AML-193 (cell line): ENCODE data around the gene LGALS9.

Experiments
- DNase-seq, 2 experiments: peaks; one replicate each; lab custom pipeline; 2025; lab: John Stamatoyannopoulos, UW

LGALS9 gene

DNA sequence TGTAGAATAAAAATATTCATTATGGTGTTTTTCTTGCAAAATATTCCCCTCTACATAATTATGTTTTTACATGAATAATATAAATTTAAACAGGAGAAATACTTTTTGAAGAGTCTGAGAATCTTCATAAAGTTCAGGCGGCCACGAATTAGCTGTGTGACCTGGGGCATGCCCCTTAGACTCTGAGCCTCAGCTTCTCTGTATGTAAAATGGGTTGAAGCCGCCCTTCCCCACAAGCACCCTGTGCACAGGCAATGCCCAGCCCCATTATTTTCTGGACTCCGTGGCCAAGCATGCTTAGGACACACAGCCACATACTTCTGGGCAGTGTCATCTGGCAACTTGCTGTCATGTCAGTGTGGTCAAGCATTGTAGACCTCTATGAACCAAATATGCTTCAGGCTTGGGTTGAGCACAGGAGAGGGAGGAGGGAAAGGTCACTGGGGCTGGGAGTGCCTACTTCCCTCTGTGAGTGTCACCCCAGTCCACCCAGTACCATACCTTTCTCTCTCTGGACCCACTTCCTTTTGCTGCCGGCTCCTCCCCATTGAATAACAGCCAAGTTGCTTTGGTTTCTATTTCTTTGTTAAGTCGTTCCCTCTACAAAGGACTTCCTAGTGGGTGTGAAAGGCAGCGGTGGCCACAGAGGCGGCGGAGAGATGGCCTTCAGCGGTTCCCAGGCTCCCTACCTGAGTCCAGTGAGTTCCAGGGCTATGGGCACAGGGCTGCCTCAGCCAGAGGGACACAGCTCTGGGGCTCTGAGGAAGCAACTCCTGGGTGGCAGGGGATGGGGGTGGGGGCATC lies at the start of gene LGALS9:
TSS of gene LGALS9 (plus strand) at position 582 of the 804 bp plus-strand sequence. CDS start at position 660, 78 bp downstream.
- peak; percentile 86 to 88 for DNase-seq

DNA sequence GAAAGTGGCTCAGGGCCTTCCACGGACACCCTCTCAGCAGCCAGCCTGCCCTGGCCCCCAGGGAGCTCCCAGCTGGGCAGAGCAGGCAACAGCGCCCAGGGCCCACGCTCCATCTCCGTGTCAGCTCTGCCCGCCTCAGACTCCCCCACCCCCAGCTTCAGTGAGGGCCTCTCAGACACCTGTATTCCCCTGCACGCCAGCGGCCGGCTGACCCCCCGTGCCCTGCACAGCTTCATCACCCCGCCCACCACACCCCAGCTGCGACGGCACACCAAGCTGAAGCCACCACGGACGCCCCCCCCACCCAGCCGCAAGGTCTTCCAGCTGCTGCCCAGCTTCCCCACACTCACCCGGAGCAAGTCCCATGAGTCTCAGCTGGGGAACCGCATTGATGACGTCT lies 48.3 kb upstream of the LGALS9 start:
- no peak for DNase-seq

DNA sequence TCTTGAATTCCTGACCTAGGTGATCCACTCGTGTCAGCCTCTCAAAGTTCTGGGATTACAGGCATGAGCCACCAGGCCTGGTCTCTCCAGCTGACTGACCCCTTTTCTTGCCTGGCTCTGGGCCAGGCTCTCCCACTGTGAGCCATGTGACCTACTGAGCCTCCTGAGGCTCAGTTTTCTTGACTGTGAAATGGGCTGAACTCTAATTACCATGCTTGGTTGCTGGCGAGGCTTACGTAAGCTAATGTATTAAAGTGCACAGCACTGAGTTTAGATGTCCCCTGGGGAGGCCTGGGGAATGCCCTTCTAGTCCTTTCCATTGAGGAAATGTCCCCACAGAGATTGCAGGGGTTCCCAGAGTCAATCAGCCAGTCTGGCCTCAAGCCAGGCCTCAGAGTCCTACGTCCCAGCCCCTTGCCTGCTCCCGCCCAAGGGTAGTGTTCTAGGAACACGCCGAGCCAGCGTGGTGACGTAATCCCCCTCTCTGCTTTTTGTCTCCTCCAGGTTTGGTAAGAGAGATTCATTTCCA lies 45.8 kb upstream of the LGALS9 start:
- DNase-seq: no peak

DNA sequence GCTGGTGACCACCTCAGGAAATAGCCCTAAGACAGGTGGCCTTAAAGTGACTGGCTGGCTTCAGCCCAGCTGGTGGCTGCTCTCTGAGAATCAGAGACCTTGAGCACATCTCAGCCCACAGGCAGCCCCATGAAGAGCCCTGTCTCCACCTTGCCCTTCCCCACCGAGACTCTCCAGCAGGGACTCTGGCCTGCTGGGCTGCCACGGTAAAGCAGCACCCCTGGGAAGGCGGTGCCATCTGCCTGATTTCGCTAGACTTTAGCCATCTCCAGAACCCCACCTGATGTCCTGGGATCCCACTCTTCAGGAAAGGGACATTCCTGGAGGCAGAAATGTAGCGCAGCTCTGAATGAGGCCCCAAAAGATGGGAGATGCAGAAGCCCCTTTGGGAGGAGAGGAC lies 45.2 kb upstream of the LGALS9 start:
- DNase-seq: no peak

DNA sequence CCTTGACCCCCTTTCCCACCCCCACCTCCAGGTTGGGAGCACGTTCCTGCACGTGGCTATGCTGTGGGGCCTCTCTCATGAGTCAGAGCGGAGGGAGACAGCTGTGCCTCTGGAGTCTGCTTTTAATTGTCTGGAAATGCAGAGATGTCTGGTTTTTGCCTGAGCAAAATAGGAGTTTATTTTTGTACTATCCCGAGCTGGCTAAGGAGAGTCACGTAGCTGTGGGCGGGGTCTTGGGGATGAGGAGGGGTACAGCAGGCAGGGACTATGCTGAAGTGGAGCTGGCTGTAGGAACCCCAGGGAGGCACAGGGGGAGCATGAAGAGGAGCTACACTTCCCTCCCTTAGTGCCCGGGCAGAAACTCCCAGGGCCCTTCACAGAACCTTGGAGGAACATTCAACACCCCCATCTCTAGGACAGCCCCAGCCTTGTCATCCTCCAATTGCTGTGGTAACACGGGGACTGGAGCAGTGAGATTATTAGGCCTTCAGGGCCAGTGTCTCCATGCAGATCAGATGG lies 44.7 kb upstream of the LGALS9 start:
- no peak for DNase-seq

DNA sequence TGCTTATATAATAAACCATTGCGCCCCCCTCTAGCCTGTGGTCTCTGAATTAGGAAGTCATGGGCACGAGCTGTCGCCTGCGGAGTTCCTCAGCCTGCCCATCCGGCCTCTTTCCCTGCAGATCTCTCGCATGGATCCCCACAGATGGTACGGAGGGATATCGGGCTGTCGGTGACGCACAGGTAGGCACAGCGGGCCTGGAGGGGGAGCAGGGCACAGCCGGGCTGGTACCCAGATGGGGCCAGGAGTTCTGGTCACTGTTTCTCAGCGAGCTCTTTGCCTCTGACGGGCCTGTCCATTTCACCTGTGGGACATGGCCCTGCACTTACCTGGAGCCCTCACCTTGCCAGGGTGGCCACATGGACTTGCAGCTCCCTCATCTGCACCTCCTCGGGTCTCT lies 42.6 kb upstream of the LGALS9 start:
- DNase-seq: no peak

DNA sequence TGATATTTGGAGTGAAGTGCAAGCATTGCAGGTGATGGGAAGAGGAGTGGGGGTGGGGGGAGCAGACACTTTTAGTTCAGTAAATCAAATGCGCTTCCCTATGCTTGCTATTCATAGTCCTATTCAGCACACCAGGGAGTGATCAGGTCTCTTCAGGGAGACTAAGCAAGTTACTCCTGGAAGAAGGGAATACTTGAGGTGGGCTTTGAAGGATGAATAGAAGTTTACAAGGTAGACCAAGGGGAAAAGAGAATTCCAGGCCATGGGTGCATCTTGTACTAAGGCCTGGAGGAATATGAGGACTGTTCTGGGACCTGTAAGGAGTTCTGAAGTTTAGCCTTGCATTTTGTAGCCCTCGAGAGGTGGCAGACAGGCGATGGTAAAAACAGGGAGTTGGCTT lies 40.1 kb upstream of the LGALS9 start:
- no peak for DNase-seq

DNA sequence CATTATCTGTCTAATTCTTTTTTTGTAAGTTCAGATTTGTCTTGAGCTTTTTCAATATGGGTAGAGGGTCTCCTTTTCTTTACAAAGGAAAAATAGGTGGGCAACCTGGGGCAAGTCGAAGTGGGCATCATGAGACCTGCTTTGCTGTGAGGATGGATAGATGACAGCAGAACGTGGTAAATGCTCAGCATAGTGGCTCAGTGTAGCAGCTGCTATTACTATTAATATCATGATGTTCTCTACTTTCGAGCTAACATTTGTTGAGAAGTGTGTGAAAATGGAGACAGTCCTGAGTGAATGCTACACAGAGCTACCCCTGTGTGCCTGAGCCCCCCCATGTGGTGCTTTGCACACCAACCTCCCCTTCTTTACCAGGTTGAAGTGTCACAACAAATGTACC lies 39.0 kb upstream of the LGALS9 start:
- no peak for DNase-seq

DNA sequence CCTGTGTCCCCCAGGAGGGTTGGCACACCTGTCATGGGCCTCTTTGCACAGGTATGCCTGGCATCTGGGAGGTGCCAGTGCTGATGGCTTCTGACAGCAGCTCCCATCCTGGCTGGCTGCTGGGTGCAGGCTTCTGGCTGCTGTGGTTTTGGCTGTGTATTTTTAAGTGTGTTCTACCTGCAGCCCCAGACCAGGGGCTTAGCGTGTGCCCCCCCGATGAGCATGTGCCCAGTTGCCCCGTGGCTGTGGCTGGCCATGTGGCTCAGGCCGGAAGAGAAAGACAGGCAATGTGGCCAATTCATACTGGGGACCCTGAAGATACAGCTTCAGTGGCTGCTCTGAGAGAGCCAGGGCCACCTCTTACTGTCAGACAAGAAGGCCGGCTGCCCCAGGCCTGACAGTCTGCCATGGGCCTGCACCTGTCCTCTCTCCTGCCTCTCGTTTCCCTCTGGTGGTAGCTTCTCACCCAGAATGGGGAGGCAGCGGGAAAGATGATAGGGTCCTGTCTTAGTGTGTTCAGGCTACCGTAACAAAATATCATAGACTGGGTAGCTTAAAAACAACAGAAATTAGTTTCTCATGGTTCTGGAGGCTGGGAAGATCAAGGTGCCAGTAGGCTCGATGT lies 37.6 kb upstream of the LGALS9 start:
- DNase-seq: no peak

DNA sequence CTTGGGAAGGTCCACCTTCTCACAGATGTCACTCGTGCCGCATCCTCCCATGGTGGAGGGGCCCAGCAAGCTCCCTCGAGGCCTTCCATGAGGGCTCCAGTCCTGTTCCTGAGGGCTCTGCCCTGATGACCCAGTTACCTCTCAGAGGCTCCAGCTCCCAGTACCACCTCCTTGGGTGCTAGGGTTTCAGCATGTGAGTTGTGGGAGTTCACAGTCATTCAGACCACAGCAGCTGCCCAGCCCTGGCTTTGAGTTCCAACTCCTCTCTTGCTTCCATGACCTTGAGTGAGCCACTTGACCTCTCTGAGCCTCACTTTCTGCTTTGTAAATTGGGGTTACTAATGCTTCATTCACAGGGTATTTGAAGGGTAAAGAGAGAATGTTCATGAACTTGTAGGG lies 37.1 kb upstream of the LGALS9 start:
- no peak for DNase-seq

DNA sequence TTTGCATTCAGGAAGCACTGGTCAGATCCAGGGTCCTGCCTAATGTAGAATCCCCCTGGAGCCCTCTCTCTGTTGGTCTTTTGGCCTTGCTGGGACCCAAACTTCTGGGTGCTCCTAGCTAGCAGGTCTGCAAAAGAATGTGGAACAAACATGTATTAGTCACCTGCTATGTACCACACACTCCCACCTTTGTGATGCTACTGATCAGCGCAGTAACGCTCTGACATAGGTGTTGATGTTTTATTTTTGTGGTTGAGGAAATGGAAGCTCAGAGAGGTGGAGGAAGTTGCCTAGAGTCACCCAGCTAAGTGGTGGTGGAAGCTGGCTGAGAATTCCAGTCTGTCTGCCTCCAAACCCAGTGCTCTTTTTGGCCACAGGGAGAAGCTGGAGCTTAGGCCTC lies 35.8 kb upstream of the LGALS9 start:
- DNase-seq: no peak

DNA sequence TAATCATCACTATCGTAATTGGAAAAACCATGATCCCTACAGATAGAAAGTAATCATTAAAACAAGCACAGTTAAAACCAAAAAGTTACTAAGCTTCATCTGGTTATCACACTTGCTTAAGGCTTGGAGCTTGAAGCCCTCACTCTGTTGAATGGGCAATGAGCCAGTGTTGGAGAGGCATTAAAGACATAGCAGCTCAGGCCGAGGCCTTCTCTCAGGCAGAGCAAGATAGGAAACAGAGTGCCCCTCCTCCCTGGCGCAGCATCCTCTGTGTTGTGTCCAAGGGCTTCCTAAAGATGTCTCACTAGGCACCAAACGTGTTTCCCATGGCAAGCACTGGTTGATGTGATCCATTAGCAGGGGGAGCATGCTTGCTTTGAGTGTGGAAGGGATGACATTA lies 34.9 kb upstream of the LGALS9 start:
- no peak for DNase-seq

DNA sequence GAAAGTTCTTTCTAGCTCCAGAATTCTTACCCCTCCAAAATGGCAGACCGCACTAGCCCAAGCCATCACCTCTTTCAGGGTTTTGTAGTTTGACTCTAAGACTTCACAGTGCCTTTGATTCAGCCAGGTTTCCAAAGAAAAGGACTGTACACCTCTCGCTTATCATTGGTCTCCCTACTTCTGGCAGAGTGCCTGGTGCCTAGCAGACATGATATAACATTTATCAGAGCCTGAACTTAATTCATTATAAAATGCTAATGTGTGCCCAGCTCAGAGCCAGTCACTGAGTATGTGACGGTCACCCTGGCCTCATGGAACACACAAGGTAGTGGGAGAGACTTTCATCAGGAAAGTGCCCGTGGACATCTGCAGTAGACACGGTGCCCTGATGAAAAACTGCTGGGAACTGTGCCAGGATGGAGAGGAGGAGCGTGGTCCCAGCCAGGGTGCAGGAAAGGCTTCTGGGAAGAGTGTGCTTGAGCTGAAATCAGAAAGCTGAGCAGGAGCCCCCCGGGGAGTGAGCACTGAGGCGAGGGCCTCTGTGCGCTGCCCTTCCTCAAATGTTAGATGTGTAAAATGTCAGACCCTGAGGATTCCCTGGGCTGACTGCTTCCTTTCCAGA lies 34.3 kb upstream of the LGALS9 start:
- DNase-seq: no peak

DNA sequence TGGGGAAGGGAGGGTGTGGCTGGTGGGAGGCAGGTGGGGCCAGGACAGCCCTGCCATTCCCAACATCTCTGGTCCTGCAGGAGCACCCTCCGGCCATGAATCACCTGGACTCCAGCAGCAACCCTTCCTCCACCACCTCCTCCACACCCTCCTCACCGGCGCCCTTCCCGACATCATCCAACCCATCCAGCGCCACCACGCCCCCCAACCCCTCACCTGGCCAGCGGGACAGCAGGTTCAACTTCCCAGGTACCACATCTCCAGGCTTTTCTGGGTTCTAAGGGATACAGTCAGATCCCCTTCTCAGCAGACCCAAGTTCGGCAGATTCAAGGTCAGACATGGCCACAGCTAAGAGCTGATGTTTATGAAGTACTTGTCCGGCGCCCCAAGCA lies 33.8 kb upstream of the LGALS9 start:
- no peak for DNase-seq

DNA sequence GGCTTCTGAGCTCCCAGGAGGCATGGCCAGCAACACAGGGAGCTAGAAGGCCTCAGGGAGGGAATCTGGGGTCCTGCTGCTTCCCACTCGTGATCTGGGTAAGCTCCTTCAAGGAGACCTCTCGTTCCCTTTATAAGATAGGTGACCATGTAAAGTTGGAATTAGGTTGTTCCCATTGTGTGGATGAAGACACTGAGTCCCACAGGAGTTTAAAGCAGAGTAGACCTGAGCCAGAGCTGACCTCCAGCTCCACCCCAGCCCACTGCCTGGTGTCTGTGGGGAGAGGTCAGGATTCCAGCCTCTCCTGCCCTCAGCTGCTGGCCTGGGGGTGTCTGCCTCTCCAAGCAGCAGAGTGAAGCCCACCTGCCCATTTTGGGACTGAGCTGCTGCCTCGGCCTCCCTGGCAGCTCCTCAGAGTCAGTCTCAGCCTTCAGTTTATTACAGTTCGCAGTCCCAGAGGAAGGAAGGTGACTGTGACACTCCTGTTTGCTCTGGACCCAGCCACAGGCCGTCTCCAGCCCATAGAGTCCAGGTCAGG lies 33.1 kb upstream of the LGALS9 start:
- no peak for DNase-seq

DNA sequence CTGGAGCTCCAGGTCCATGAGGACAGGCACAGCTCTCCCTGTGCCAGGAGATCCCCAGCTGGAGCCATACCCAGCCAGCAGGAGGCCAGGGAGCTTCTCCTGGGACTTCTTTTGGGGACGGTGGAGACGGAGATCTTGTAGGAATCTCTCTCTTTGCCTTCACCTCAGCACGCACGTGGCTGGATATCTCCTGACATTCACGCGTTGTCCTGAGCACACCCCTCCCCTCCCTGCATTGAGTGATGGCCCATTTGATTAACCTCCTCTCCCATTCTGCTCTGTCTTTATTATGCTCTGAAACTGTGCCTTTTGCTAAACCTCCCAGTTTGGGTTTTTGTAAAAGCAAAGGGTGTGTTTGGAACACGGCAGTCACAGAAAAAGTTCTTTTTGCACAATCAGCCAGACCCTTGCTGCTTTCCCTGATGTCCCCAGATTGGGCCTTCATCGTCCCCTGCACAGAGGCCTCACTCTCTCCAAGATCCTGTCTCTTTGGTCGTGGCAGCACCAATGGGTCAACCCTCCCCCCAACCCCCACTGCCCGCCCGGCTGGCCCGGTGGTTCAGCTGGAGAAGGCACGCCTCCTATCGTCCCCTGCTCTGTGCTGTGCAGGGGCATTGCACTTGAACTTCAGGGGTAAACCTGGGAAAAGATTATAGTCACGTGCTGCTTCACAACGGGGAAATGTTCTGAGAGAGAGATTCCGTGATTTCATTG lies 32.5 kb upstream of the LGALS9 start:
- DNase-seq: no peak

DNA sequence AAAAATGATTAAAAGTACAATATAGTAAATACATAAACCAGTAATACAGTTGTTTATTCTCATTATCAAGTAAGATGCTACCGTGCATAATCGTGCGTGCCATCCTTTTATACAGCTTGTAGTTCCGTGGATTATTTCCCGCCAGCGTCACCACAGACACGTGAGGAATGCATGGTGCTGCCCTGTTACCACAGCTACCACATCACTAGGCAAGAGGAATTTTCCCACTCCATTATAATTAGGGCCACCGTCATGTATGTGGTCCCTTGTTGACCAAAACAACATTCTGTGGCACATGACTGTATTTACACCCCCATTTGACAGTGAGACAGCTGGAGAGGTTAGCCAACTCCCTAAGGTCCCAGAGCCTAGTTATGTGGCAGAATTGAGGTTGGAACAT lies 30.5 kb upstream of the LGALS9 start:
- DNase-seq: no peak

DNA sequence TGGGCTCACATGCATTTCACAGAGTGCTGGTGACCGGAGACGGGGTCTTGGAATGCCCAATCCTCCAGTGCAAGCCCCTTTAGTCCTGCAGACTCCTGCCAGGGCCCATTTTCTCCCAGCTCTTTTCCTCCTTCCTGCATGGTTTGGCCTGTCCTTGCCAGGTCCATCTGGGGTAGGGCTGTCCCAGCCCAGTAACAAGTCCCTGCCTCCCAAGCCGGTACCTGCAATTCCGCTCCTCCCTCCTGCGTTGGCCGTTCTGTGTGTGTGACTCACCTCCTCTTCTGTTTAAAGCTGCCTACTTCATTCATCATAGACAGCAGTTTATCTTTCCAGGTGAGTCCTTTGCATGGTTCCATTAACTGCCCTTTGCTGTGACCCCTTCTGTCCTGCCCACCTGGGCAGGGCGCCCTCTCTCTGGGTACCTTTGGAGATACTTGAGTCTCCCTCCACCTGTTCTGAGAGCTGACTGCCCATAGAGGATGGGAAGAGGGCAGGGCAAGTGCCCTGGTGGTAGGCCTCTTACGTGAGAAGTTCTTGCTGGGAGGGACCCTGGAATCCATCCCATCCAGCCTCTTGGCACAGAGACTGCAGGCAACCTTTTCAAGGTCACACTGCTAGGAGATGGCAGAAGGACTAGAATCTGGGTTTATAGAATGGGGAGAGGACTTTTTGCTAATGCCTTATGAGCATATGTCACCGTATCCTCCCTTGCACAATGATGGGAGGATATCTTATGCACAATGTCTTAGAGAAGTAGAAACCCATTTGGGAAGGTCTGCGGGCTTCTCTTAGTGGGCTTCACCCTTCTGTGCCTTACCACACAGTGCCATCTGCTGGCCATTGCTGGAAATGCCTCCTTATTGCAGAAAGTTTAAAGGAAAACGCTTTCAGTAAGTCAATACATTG lies 29.7 kb upstream of the LGALS9 start:
- peak; percentile 72 to 76 for DNase-seq

DNA sequence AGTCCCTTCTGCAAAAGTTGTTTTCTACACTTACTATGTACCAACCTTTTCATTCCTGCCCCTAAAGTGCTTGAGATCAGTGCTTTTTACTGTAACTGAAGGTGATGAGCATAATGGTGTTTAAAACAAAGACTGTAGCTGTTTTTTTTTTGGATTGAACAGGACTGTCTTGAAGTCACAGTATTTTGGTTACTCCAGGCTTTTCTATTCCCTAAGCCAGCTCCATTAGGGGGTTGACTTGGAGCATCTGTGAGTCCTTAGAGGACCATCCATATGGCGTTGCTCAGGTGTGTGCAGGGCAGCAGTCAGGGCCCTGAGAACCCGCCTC lies 29.0 kb upstream of the LGALS9 start:
- no peak for DNase-seq

DNA sequence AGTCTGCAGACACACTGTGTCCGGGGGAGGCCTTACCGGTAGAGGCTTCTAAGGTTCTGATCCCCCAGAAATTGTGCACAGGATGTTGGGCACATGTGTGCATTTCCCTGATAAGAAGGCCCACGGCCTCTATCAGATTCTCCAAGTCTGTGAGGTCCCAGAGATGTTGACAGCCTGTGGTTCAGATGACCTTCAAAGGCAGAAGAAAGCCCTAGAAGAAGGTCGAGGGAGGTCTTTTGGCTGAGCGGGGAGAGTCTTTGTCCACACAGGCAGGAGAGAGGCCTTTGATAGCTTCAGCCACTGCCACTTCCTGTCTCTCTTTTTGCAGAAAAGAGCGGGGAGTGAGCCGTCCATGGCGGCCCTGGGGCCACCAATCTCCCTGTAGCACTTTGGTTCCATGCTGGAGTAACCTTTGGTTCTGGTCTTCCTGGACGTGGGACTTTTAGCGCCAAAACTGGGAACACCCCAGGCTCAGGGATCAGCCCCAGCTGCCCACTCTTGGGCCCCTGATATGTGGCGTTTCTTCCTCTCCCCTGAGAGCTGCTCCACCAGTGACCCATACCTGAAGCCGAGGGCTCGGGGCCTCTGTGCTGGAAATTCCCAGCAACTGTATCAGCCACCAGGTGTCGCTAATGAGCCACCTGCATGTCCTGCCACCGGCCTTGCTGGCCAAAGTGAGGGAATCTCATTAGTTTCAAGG lies 28.1 kb upstream of the LGALS9 start:
- DNase-seq: peak; percentile 38 to 64

DNA sequence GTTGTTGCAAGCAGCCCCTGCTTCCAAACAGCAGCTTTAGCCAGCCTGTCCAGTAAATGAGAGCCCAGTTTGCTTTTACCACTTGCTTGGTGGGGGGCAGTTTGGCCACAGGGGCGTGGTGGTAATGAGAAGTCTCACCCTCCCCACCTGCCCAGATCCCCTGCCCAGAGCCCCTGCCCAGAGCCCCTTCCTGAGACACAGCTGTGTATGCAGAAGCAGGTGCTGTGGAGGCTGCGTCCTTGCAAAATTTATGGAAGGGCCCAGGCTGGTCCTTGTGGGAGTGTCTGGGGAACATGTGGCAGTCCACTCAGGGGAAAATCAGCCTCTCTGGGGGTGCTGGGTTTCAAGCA lies 27.6 kb upstream of the LGALS9 start:
- DNase-seq: no peak
